NB4 (cell line): ENCODE data around the gene OLFM1.

Source experiments
- CTCF ChIP-seq: IDR thresholded peaks from one replicate; pipeline ENCODE4 v1.5.1; 2012; ENCODE audit warnings: low read depth, low read length
- MAX ChIP-seq: IDR thresholded peaks from 2 replicates; pipeline ENCODE4 v1.6.1; 2011; ENCODE audit warnings: low read depth, low read length
- MYC ChIP-seq: IDR thresholded peaks from 2 replicates; pipeline ENCODE4 v1.6.1; 2011; ENCODE audit warnings: low read depth, low read length
- POLR2A ChIP-seq: IDR thresholded peaks from 2 replicates; pipeline ENCODE4 v1.6.1; 2011; ENCODE audit warnings: mild to moderate bottlenecking; ENCODE audit not compliant: insufficient read length; ENCODE audit errors: extremely low read depth

DNA sequence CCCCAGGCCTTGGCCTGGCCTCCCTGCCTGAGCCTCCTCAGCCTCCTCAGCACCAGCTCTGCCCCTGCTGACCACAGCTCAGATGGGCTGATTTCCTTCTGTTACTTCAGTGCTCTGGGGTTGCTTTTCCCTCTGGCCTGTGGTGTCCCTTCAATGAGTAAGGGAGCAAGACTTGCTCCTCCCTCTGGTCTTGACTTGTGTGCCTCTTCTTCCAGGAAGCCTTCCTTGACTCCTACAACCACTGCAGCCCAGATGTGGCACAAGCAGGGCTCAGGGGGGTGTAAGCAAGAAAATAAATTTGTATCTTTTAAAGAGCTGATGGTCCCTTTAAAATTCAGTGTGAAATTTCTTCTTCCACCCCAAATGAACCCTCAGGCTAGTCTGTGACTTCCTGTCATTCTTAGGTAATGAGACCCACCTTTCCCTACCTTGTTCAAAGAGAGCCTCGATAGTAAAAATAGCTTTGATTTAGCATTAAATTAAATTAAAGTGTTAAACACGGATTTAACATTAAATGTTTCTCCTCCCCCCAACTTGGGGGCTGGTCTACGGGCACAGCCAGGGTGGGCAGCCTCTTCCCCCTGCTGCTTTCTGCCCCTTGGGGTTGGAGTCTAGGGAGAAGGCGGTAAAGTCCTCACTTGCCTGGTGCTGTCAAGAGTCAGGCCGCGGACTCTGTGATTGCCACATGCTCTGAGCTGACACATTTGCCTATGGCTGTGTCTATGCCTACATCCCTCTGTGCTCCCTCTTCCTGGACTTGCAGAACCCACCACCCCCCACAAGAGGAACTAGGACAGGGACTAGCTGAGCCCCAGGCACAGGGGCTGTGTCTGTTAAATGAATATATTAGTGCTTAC lies 64.5 kb downstream of the OLFM1 start:
- no peak for TF ChIP-seq CTCF
- no peak for TF ChIP-seq POLR2A
- no peak for TF ChIP-seq MYC
- no peak for TF ChIP-seq MAX
